GM12892 (cell line): ENCODE data around the gene DELE1.
A peak's percentile ranks its signal among the peaks of the same experiment; 100 is the strongest.

ENCODE experiments used
- DNase-seq: peaks from one replicate; pipeline ENCODE4 v3.0.0; 2011; ENCODE audit not compliant: insufficient read length
- FAIRE-seq: peaks from 2 replicates; lab custom pipeline; 2011; peaks lifted over from hg19 to GRCh38; lab: Jason Lieb, UNC
- POLR2A ChIP-seq: IDR thresholded peaks from 2 replicates; pipeline ENCODE4 v1.6.1; 2011; ENCODE audit warnings: low read depth, low read length, control low read depth
- POLR2AphosphoS5 ChIP-seq: IDR thresholded peaks from 2 replicates; pipeline ENCODE4 v1.6.1; 2011; ENCODE audit warnings: low read depth, low read length, control low read depth
- TAF1 ChIP-seq: IDR thresholded peaks from 2 replicates; pipeline ENCODE4 v1.6.1; 2011; ENCODE audit warnings: low read depth, mild to moderate bottlenecking, control low read depth, low read length, borderline replicate concordance

DELE1 gene

GRCh38 chr5:141898448-141899049 is 25.1 kb upstream of the DELE1 start:
- no peak for TF ChIP-seq POLR2AphosphoS5
- TF ChIP-seq TAF1 = no peak
- TF ChIP-seq POLR2A = no peak
- no peak for DNase-seq
- FAIRE-seq = no peak

- FAIRE-seq = no peak
- no peak for DNase-seq
- TF ChIP-seq POLR2A (no peak), TAF1 (no peak), POLR2AphosphoS5 (no peak)
Measured at GRCh38 chr5:141902015-141902814, 21.5 kb upstream of the DELE1 start.

- DNase-seq = no peak
- no peak for FAIRE-seq
- TF ChIP-seq POLR2A = no peak
- TF ChIP-seq POLR2AphosphoS5 = no peak
- TF ChIP-seq TAF1 = no peak
Measured at GRCh38 chr5:141903261-141903660, 20.4 kb upstream of the DELE1 start.

- FAIRE-seq = no peak
- DNase-seq = no peak
- TF ChIP-seq POLR2A = no peak
- no peak for TF ChIP-seq TAF1
- no peak for TF ChIP-seq POLR2AphosphoS5
Measured at GRCh38 chr5:141904551-141904950, 19.1 kb upstream of the DELE1 start.

GRCh38 chr5:141906517-141906916 is 17.2 kb upstream of the DELE1 start:
- FAIRE-seq (no peak), DNase-seq (no peak)
- TF ChIP-seq POLR2A (no peak), POLR2AphosphoS5 (no peak), TAF1 (no peak)

- no peak for TF ChIP-seq POLR2AphosphoS5
- no peak for FAIRE-seq
Measured at GRCh38 chr5:141906972-141907371, 16.7 kb upstream of the DELE1 start.

GRCh38 chr5:141908796-141909195 is 14.9 kb upstream of the DELE1 start:
- no peak for FAIRE-seq
- TF ChIP-seq TAF1 = no peak
- TF ChIP-seq POLR2A = no peak
- no peak for TF ChIP-seq POLR2AphosphoS5
- DNase-seq = no peak

More at GRCh38 chr5:141906972-141907371, 16.7 kb upstream of the DELE1 start:
- no peak for DNase-seq

GRCh38 chr5:141909212-141909611 is 14.5 kb upstream of the DELE1 start:
- FAIRE-seq = no peak
- TF ChIP-seq POLR2AphosphoS5 (no peak), POLR2A (no peak), TAF1 (no peak)
- DNase-seq = no peak

- DNase-seq (no peak), FAIRE-seq (no peak)
- TF ChIP-seq POLR2AphosphoS5 = no peak
- TF ChIP-seq POLR2A = no peak
- no peak for TF ChIP-seq TAF1
Measured at GRCh38 chr5:141910271-141910673, 13.4 kb upstream of the DELE1 start.

- no peak for TF ChIP-seq TAF1
- TF ChIP-seq POLR2A = no peak
- no peak for TF ChIP-seq POLR2AphosphoS5
- DNase-seq = no peak
- FAIRE-seq = no peak
Measured at GRCh38 chr5:141913560-141914198, 10.0 kb upstream of the DELE1 start.

- DNase-seq = peak; percentile 46
- FAIRE-seq = peak; percentile 84
- TF ChIP-seq POLR2AphosphoS5 (no peak), TAF1 (no peak), POLR2A (no peak)
Measured at GRCh38 chr5:141914199-141914743, 9.4 kb upstream of the DELE1 start.

- no peak for DNase-seq
- FAIRE-seq = no peak
- TF ChIP-seq POLR2A (no peak), TAF1 (no peak), POLR2AphosphoS5 (no peak)
Measured at GRCh38 chr5:141914797-141915196, 8.9 kb upstream of the DELE1 start.
